Activated CD8-positive, alpha-beta memory T cell treated with anti-CD3 and anti-CD28 coated beads, Interleukin-2, amount 50 U/mL, for 1 hour (primary cell): ENCODE data around the gene FAM120AOS.

Source experiments
- DNase-seq: peaks from one replicate; pipeline ENCODE4 v3.0.0-alpha.2; 2020; ENCODE audit errors: extremely low read depth

Gene FAM120AOS

GRCh38 chr9:93453047-93453914, at the start of gene FAM120AOS:
Gene FAM120AOS (minus strand): TSS chr9:93453581. CDS start chr9:93452709, 872 bp downstream.
- peak; percentile 60 for DNase-seq

GRCh38 chr9:93501406-93501805, 48.0 kb upstream of the FAM120AOS start:
- no peak for DNase-seq

- DNase-seq = no peak
Measured at GRCh38 chr9:93500571-93501298, 47.4 kb upstream of the FAM120AOS start.

- DNase-seq = no peak
Measured at GRCh38 chr9:93496285-93496684, 42.9 kb upstream of the FAM120AOS start.

- no peak for DNase-seq
Measured at GRCh38 chr9:93493949-93494348, 40.6 kb upstream of the FAM120AOS start.

GRCh38 chr9:93492327-93492726, 38.9 kb upstream of the FAM120AOS start:
- DNase-seq = no peak

GRCh38 chr9:93491593-93492232, 38.3 kb upstream of the FAM120AOS start:
- no peak for DNase-seq

GRCh38 chr9:93488244-93488643, 34.9 kb upstream of the FAM120AOS start:
- DNase-seq = no peak

GRCh38 chr9:93486268-93486667, 32.9 kb upstream of the FAM120AOS start:
- DNase-seq = no peak

GRCh38 chr9:93483497-93483896, 30.1 kb upstream of the FAM120AOS start:
- DNase-seq = no peak

- DNase-seq = no peak
Measured at GRCh38 chr9:93480728-93481324, 27.4 kb upstream of the FAM120AOS start.

GRCh38 chr9:93480262-93480661, 26.9 kb upstream of the FAM120AOS start:
- no peak for DNase-seq

- no peak for DNase-seq
Measured at GRCh38 chr9:93479726-93480125, 26.3 kb upstream of the FAM120AOS start.

GRCh38 chr9:93477397-93477796, 24.0 kb upstream of the FAM120AOS start:
- no peak for DNase-seq

GRCh38 chr9:93476924-93477323, 23.5 kb upstream of the FAM120AOS start:
- no peak for DNase-seq

GRCh38 chr9:93475856-93476255, 22.5 kb upstream of the FAM120AOS start:
- no peak for DNase-seq

- DNase-seq = no peak
Measured at GRCh38 chr9:93475108-93475507, 21.7 kb upstream of the FAM120AOS start.

- no peak for DNase-seq
Measured at GRCh38 chr9:93473411-93473810, 20.0 kb upstream of the FAM120AOS start.

GRCh38 chr9:93471124-93471523, 17.7 kb upstream of the FAM120AOS start:
- DNase-seq = no peak

GRCh38 chr9:93470391-93470790, 17.0 kb upstream of the FAM120AOS start:
- DNase-seq = no peak

GRCh38 chr9:93468763-93469456, 15.5 kb upstream of the FAM120AOS start:
- DNase-seq = no peak
